A673 (cell line): ENCODE data around the gene MYPN. TPM values are rescaled to one million over a fixed set of nuclear protein-coding genes. Genes with fewer than 3 reads are reported as not detected.

Experiments
- BruUV-seq: library from RNA; stranded (reverse); fragments of 400-500 nt; replicated peaks from 2 replicates; lab custom pipeline; 2021; lab: Mats Ljungman, UMichigan
- CTCF ChIA-PET: fragments of 300-600 bp; sonication (Branson Sonifier 250); formaldehyde crosslinking; loops from one replicate; lab custom pipeline; 2022; ENCODE audit warnings: antibody characterized with exemption; lab: Charles Lee
- POLR2A ChIA-PET: fragments of 300-600 bp; sonication (Branson Sonifier 250); formaldehyde crosslinking; loops from one replicate; lab custom pipeline; 2022; ENCODE audit warnings: antibody characterized with exemption; ENCODE audit not compliant: low non-redundant PET; lab: Charles Lee
- DNase-seq: peaks from one replicate; pipeline ENCODE4 v3.0.0-alpha.2; 2015; ENCODE audit warnings: low spot score
- H3K27ac ChIP-seq: fragments of 200-600 bp; sonication (generic); 2 replicates; pipeline ENCODE4 v1.5.1; 2016; ENCODE audit warnings: mixed run types, low read depth, mild to moderate bottlenecking, mixed read lengths, antibody characterized with exemption, low read length; ENCODE audit not compliant: poor library complexity, severe bottlenecking
- H3K27me3 ChIP-seq: fragments of 200-600 bp; sonication (generic); replicated peaks from 2 replicates; pipeline ENCODE4 v1.6.1; 2017; ENCODE audit warnings: mixed run types, low read depth, mild to moderate bottlenecking, mixed read lengths, antibody characterized with exemption, low read length; ENCODE audit not compliant: insufficient read depth, poor library complexity
- H3K36me3 ChIP-seq: fragments of 200-600 bp; sonication (generic); 2 replicates; pipeline ENCODE4 v1.6.1; 2016; ENCODE audit warnings: mixed run types, mild to moderate bottlenecking, mixed read lengths, antibody characterized with exemption, low read length; ENCODE audit not compliant: insufficient read depth, poor library complexity, severe bottlenecking
- H3K4me1 ChIP-seq: fragments of 200-600 bp; sonication (generic); 2 replicates; pipeline ENCODE4 v1.6.1; 2017; ENCODE audit warnings: mixed run types, mild to moderate bottlenecking, mixed read lengths, antibody characterized with exemption, low read length; ENCODE audit not compliant: insufficient read depth, poor library complexity, severe bottlenecking
- H3K4me3 ChIP-seq: fragments of 200-600 bp; sonication (generic); 2 replicates; pipeline ENCODE4 v1.5.1; 2016; ENCODE audit warnings: low read depth, mixed run types, mild to moderate bottlenecking, mixed read lengths, low read length; ENCODE audit not compliant: poor library complexity, severe bottlenecking
- H3K9me3 ChIP-seq: fragments of 200-600 bp; sonication (generic); 2 replicates; pipeline ENCODE4 v1.6.1; 2016; ENCODE audit warnings: mixed run types, low read depth, mild to moderate bottlenecking, mixed read lengths, antibody characterized with exemption, low read length; ENCODE audit not compliant: poor library complexity, severe bottlenecking
- CTCF ChIP-seq: fragments of 300-800, 200-600 bp; sonication (generic); conservative IDR thresholded peaks from 2 replicates; pipeline ENCODE4 v1.5.1; 2017; ENCODE audit warnings: low read depth, mild to moderate bottlenecking, antibody characterized with exemption, low read length, moderate library complexity, mixed read lengths
- EZH2 ChIP-seq: fragments of 200-600 bp; sonication (generic); IDR thresholded peaks from 2 replicates; pipeline ENCODE4 v1.6.1; 2017; ENCODE audit warnings: borderline replicate concordance, low read depth, mild to moderate bottlenecking, mixed read lengths, antibody characterized with exemption, low read length; ENCODE audit not compliant: poor library complexity, severe bottlenecking
- intact Hi-C: fragments of 100-400 bp; cut with micrococcal nuclease; formaldehyde crosslinking; loops from one replicate; pipeline ENCODE4 v1.10.0; 2022; ENCODE audit not compliant: unreplicated experiment
- total RNA-seq: library from RNA; stranded (reverse); gene quantifications from 2 replicates; pipeline ENCODE4 v1.2.3, GENCODE V29; 2021

The MYPN gene
- total RNA-seq, 1 experiment from 2014 or later: 1.7 TPM

GRCh38 chr10:68261132-68261856 lies 152.0 kb downstream of the MYPN start:
- TF ChIP-seq CTCF (no peak), EZH2 (no peak)
- Histone ChIP-seq H3K9me3 (peaks cover 5% of the 10 kb centered on the region), H3K27ac (no peak overlapping the region), H3K4me1 (no peaks in the 10 kb centered on the region), H3K4me3 (no peak overlapping the region), H3K27me3 (no peaks in the 10 kb centered on the region), H3K36me3 (no peaks in the 10 kb centered on the region)
- no TSS peak for BruUV-seq
- ChIA-PET CTCF (no interaction called here), POLR2A (no interaction called here)
- DNase-seq: no peak
- intact Hi-C loops: no loop called here

Other genes starting within 250 kb of the MYPN start
- 41.0 and 42.6 TPM in 2 replicates for gene SIRT1, start 224.8 kb upstream of the MYPN start, total RNA-seq
- 48.5 and 52.2 TPM in 2 replicates for gene HERC4, start 34.2 kb upstream of the MYPN start, total RNA-seq
- not detected in 2 replicates for gene ATOH7, start 122.6 kb downstream of the MYPN start, total RNA-seq
- gene HNRNPH3, start 222.6 kb downstream of the MYPN start, total RNA-seq: 237 and 251 TPM in 2 replicates
- 4.9 and 6.2 TPM in 2 replicates for gene PBLD, start 223.4 kb downstream of the MYPN start, total RNA-seq